Heart right ventricle (tissue), 16 donors: ENCODE data around the gene POLR2H. TPM values are rescaled to one million over a fixed set of nuclear protein-coding genes. Genes with fewer than 3 reads are reported as not detected.
A peak's percentile ranks its signal among the peaks of the same experiment; 100 is the strongest.

Experiments
- ATAC-seq, 8 donors: fragments of 200-7000 bp; cut with Tn5 transposase; one replicate each; pipeline ENCODE4 v1.9.1; 2020; ENCODE audit warnings: mild to moderate bottlenecking in 8 of 8, moderate library complexity in 8 of 8, moderate number of reproducible peaks in 1 of 8
- DNase-seq, 2 donors: peaks; one replicate each; pipeline ENCODE4 v3.0.0-alpha.2; 2020
- H3K27ac ChIP-seq, 10 donors: fragments of 200-600 bp; sonication (generic) in 2 of 10; one replicate each; pipeline versions ENCODE4 v1.5.0 to v1.8.0; 2020 to 2022; ENCODE audit warnings: mild to moderate bottlenecking in 3 of 10
- H3K27me3 ChIP-seq, 7 donors: fragments of 200-600 bp; one replicate each; pipeline ENCODE4 v1.8.0; 2021 to 2022; ENCODE audit warnings: mild to moderate bottlenecking in 2 of 7
- H3K36me3 ChIP-seq, 9 donors: fragments of 200-600 bp; sonication (generic) in 1 of 9; one replicate each; pipeline versions ENCODE4 v1.5.0 to v1.8.0; 2020 to 2022; ENCODE audit warnings: mild to moderate bottlenecking in 2 of 9
- H3K4me1 ChIP-seq, 9 donors: fragments of 200-600 bp; sonication (generic) in 1 of 9; one replicate each; pipeline versions ENCODE4 v1.5.0 to v1.8.0; 2020 to 2022; ENCODE audit warnings: mild to moderate bottlenecking in 4 of 9
- H3K4me3 ChIP-seq, 10 donors: fragments of 200-600 bp; sonication (generic) in 2 of 10; one replicate each; pipeline versions ENCODE4 v1.5.0 to v1.8.0; 2020 to 2022; ENCODE audit warnings: mild to moderate bottlenecking in 7 of 10, moderate library complexity in 2 of 10
- H3K9me3 ChIP-seq, 11 donors: fragments of 200-600 bp in 10 of 11; sonication (generic) in 2 of 11; one replicate each; pipeline versions ENCODE4 v1.5.0 to v1.8.0; 2013 to 2022; ENCODE audit warnings: mild to moderate bottlenecking in 2 of 11, control low read depth in 1 of 11, moderate library complexity in 1 of 11
- CTCF ChIP-seq, 9 donors: fragments of 200-600 bp; sonication (generic) in 2 of 9; IDR thresholded peaks; one replicate each; pipeline versions ENCODE4 v1.5.0 to v1.8.0; 2021 to 2022; ENCODE audit warnings: antibody characterized with exemption in 9 of 9, mild to moderate bottlenecking in 5 of 9, moderate library complexity in 1 of 9
- WGBS, 2 donors: extraction: QIAGEN DNeasy Blood & Tissue Kit; methylation state at CpG; one replicate each; pipeline ENCODE4 v1.1.7; 2013; ENCODE audit warnings: inconsistent platforms in 1 of 2; 5-methylcytosine and 5-hydroxymethylcytosine counted together
- intact Hi-C, 10 donors: fragments of 100-400 bp; cut with DNase I; formaldehyde crosslinking; loops; one replicate each; pipeline versions ENCODE4 v1.11.1 to v1.14.2; 2022
- polyA plus RNA-seq, 2 donors: library from polyadenylated mRNA; stranded (reverse); fragments of 200-250 nt; gene quantifications; one replicate each; pipeline ENCODE4 v1.2.3, GENCODE V29; 2013
- total RNA-seq, 10 donors: library from RNA; stranded (reverse); fragmentation: NEBNext Ultra II Directional in 3 of 10; extraction: Animal tissue kit (Norgen Biotek cat#: 25700) in 3 of 10; gene quantifications; one replicate each; pipeline versions ENCODE4 v1.2.1 to v1.2.4, GENCODE V29; 2021 to 2023
- donor health status: Arrhythmogenic right ventricular cardiomyopathy.
- donor health status: ischemic (EF 13 %, LVEDD 7.1; RV severe dilation, severe dysfunction).
- donor health status: healthy with polysubstance abuse.
- donor health status: DM: no; HTN: yes; CAD: no.
- donor health status: DM: no; HTN: no; CAD: no.
- donor health status: ischemic (EF 25% LVEDD 6.9; RV normal size, moderate dysfunction).
- donor health status: ischemic (EF 25% LVEDD 5.7; RV mildly dilated, moderate dysfunction).
- donor health status: healthy.
- donor health status: DM: yes; HTN: yes; CAD: no.
- donor health status: Ischemic cardiomyopathy.
- donor health status: ischemic (EF 35%, LVEDD 5.7; RV mildly dilated, moderate dysfunction).
- donor health status: nonischemic (EF 11% LVEDD 7.7; RV severe dilation, severe dysfunction).
- donor health status: DM: yes; HTN: yes; CAD: no.
- donor health status: PGD.
- donor health status: ischemic (EF 29% LVEDD 5.4; RV normal size, mild dysfunction).
- donor health status: nonischemic (EF 23%, LVEDD 6.1; RV moderate dilation, normal function).

The POLR2H gene
- total and polyA plus RNA-seq, 12 donors, result 17.4 to 63.7 (median 24.5) TPM

- intact Hi-C loops, result loop anchor here in 1 of 10 donors (10.0 kb wide), 1 partner anchor 148 kb away; the partner anchor contains the start of gene ABCF3
- ATAC-seq, result no peak
- H3K36me3 ChIP-seq, result peaks cover 3 to 80% (median 68%) of the 10 kb centered on the region in 9 donors
- DNase-seq, result no peak
- no peaks in the 10 kb centered on the region for H3K27me3 ChIP-seq
- no peak overlapping the region for H3K4me3 ChIP-seq
- no peaks in the 10 kb centered on the region for H3K9me3 ChIP-seq
- H3K27ac ChIP-seq, result peak overlapping the region in 7 of 10 donors; percentile 11 to 54 (median 38)
- 68 to 70% methylated on average over 10 of the region's 10 CpGs for WGBS, 2 donors
- TF ChIP-seq CTCF (IDR thresholded peaks at IDR 0.05), result no peak
- H3K4me1 ChIP-seq, result peaks cover 3 to 40% (median 26%) of the 10 kb centered on the region in 9 donors
Observed at GRCh38 chr3:184332370-184333090, 29.0 kb upstream of the POLR2H start.

- DNase-seq (no peak), ATAC-seq (no peak)
- H3K4me3 ChIP-seq, result no peak overlapping the region
- WGBS, 2 donors, result 81% methylated on average over 6 of the region's 6 CpGs
- H3K36me3 ChIP-seq, result peaks cover 0 to 73% (median 61%) of the 10 kb centered on the region in 9 donors
- TF ChIP-seq CTCF (IDR thresholded peaks at IDR 0.05), result no peak
- intact Hi-C loops, result loop anchor here in 1 of 10 donors (10.0 kb wide), 1 partner anchor 148 kb away; the partner anchor contains the start of gene ABCF3
- H3K27ac ChIP-seq, result peak overlapping the region in 5 of 10 donors; percentile 11 to 51 (median 38)
- H3K4me1 ChIP-seq, result peaks cover 10 to 47% (median 32%) of the 10 kb centered on the region in 9 donors
- H3K27me3 ChIP-seq, result no peaks in the 10 kb centered on the region
- no peaks in the 10 kb centered on the region for H3K9me3 ChIP-seq
Observed at GRCh38 chr3:184333190-184333589, 28.3 kb upstream of the POLR2H start.

- Histone ChIP-seq H3K4me1 (peaks cover 12 to 52% (median 37%) of the 10 kb centered on the region in 9 donors), H3K4me3 (no peak overlapping the region), H3K27me3 (no peaks in the 10 kb centered on the region), H3K27ac (peak overlapping the region in 2 of 10 donors; percentile 34 to 47), H3K9me3 (no peaks in the 10 kb centered on the region), H3K36me3 (peaks cover 0 to 68% (median 56%) of the 10 kb centered on the region in 9 donors)
- TF ChIP-seq CTCF (IDR thresholded peaks at IDR 0.05), result no peak
- WGBS, 2 donors, result 84 to 85% methylated on average over 3 of the region's 3 CpGs
- no peak for DNase-seq
- intact Hi-C loops, result loop anchor here in 2 of 10 donors (2.0 to 10.0 kb wide), 2 partner anchors 19 to 149 kb away; partner anchors contain the start of genes ABCF3 (in 1 of the 2) and EIF4G1 (in 1 of the 2)
- no peak for ATAC-seq
Observed at GRCh38 chr3:184333700-184334099, 27.8 kb upstream of the POLR2H start.

- H3K9me3 ChIP-seq, result no peaks in the 10 kb centered on the region
- peaks cover 18 to 61% (median 45%) of the 10 kb centered on the region in 9 donors for H3K4me1 ChIP-seq
- ATAC-seq, result no peak
- peaks cover 0 to 59% (median 47%) of the 10 kb centered on the region in 9 donors for H3K36me3 ChIP-seq
- WGBS, 2 donors, result 84 to 87% methylated on average over 15 of the region's 15 CpGs
- no peak overlapping the region for H3K4me3 ChIP-seq
- no peaks in the 10 kb centered on the region for H3K27me3 ChIP-seq
- H3K27ac ChIP-seq, result peak overlapping the region in 8 of 10 donors; percentile 94 to 99 (median 96)
- intact Hi-C loops, result loop anchor here in 2 of 10 donors (2.0 to 10.0 kb wide), 2 partner anchors 20 to 150 kb away; partner anchors contain the start of genes ABCF3 (in 1 of the 2) and EIF4G1 (in 1 of the 2)
- no peak for TF ChIP-seq CTCF (IDR thresholded peaks at IDR 0.05)
- DNase-seq, result no peak
Observed at GRCh38 chr3:184334470-184335158, 26.9 kb upstream of the POLR2H start.
